GM23338 (cell line): ENCODE data around the gene DMD. TPM values are rescaled to one million over a fixed set of nuclear protein-coding genes. Genes with fewer than 3 reads are reported as not detected.

Experiments used
- ATAC-seq: fragments of 200-7000 bp; cut with Tn5 transposase; 3 replicates; pipeline ENCODE4 v1.9.1; 2020
- DNase-seq: peaks from one replicate; pipeline ENCODE4 v3.0.0-alpha.2; 2015; ENCODE audit warnings: low spot score
- H2AFZ ChIP-seq: fragments of 200-600 bp; sonication (generic); 2 replicates; pipeline ENCODE4 v1.8.0; 2016; ENCODE audit warnings: antibody characterized with exemption, mild to moderate bottlenecking, moderate library complexity
- H3F3A ChIP-seq: fragments of 200-600 bp; sonication (generic); replicated peaks from 2 replicates; pipeline ENCODE4 v1.8.0; 2017; ENCODE audit warnings: antibody characterized with exemption, mixed run types, low read depth
- H3K27ac ChIP-seq: fragments of 200-600 bp; sonication (generic); 2 replicates; pipeline ENCODE4 v1.6.1; 2016; ENCODE audit warnings: low read depth
- H3K27me3 ChIP-seq: fragments of 200-600 bp; sonication (generic); 2 replicates; pipeline ENCODE4 v1.8.0; 2016; ENCODE audit warnings: mild to moderate bottlenecking, mixed run types, moderate library complexity; ENCODE audit not compliant: insufficient read depth
- H3K36me3 ChIP-seq: fragments of 200-600 bp; sonication (generic); 2 replicates; pipeline ENCODE4 v1.8.0; 2016; ENCODE audit warnings: mild to moderate bottlenecking; ENCODE audit not compliant: insufficient read depth
- H3K4me1 ChIP-seq: fragments of 200-600 bp; sonication (generic); 2 replicates; pipeline ENCODE4 v1.8.0; 2016; ENCODE audit warnings: mild to moderate bottlenecking, moderate library complexity; ENCODE audit not compliant: insufficient read depth
- H3K4me2 ChIP-seq: fragments of 200-600 bp; sonication (generic); 2 replicates; pipeline ENCODE4 v1.7.1; 2017; ENCODE audit warnings: mixed run types
- H3K4me3 ChIP-seq: fragments of 200-600 bp; sonication (generic); 2 replicates; pipeline ENCODE4 v1.6.1; 2016; ENCODE audit warnings: mixed run types
- H3K79me2 ChIP-seq: fragments of 200-600 bp; sonication (generic); replicated peaks from 2 replicates; pipeline ENCODE4 v1.8.0; 2017; ENCODE audit warnings: mild to moderate bottlenecking; ENCODE audit not compliant: insufficient read depth
- H3K9me2 ChIP-seq: fragments of 200-600 bp; sonication (generic); 2 replicates; pipeline ENCODE4 v1.8.0; 2017; ENCODE audit not compliant: insufficient read depth
- H4K20me1 ChIP-seq: fragments of 200-600 bp; sonication (generic); replicated peaks from 2 replicates; pipeline ENCODE4 v1.8.0; 2017; ENCODE audit warnings: mild to moderate bottlenecking; ENCODE audit not compliant: insufficient read depth
- H3K27ac Mint-ChIP-seq: 2 replicates; pipeline ENCODE4 v1.8.0; 2020; ENCODE audit warnings: inconsistent platforms, mild to moderate bottlenecking, moderate library complexity, mixed read lengths
- H3K27me3 Mint-ChIP-seq: 3 replicates; pipeline ENCODE4 v1.8.0; 2022; ENCODE audit warnings: low read depth, mild to moderate bottlenecking, moderate library complexity, mixed read lengths, inconsistent platforms; ENCODE audit not compliant: insufficient read depth, poor library complexity
- H3K36me3 Mint-ChIP-seq: 3 replicates; pipeline ENCODE4 v1.8.0; 2021; ENCODE audit warnings: low read depth, mild to moderate bottlenecking, inconsistent platforms, moderate library complexity, mixed read lengths
- H3K4me1 Mint-ChIP-seq: 3 replicates; pipeline ENCODE4 v1.8.0; 2020; ENCODE audit warnings: mild to moderate bottlenecking, inconsistent platforms, mixed read lengths
- H3K4me3 Mint-ChIP-seq: 3 replicates; pipeline ENCODE4 v1.8.0; 2021; ENCODE audit warnings: moderate library complexity, mild to moderate bottlenecking, inconsistent platforms, mixed read lengths
- H3K9me3 Mint-ChIP-seq: 3 replicates; pipeline ENCODE4 v1.8.0; 2020; ENCODE audit warnings: moderate library complexity, mild to moderate bottlenecking, inconsistent platforms, mixed read lengths
- CREB1 ChIP-seq: fragments of 250-450 bp; sonication (Bioruptor Pico); IDR thresholded peaks from 2 replicates; pipeline ENCODE4 v1.5.0; 2020; ENCODE audit warnings: low read depth, mild to moderate bottlenecking, moderate library complexity
- EZH2phosphoT487 ChIP-seq: fragments of 200-600 bp; sonication (generic); IDR thresholded peaks from one replicate; pipeline ENCODE4 v1.8.1; 2018; ENCODE audit warnings: antibody characterized with exemption; ENCODE audit not compliant: unreplicated experiment
- JUNB ChIP-seq: IDR thresholded peaks from one replicate; pipeline ENCODE4 v1.6.1; 2016; ENCODE audit warnings: antibody characterized with exemption; ENCODE audit not compliant: unreplicated experiment
- NANOG ChIP-seq: IDR thresholded peaks from 2 replicates; pipeline ENCODE4 v1.6.1; 2016; ENCODE audit warnings: antibody characterized with exemption, borderline replicate concordance
- ZNF114 ChIP-seq: fragments of 250-450 bp; sonication (Bioruptor Pico); IDR thresholded peaks from 2 replicates; pipeline ENCODE4 v1.5.0; 2020; ENCODE audit warnings: mild to moderate bottlenecking, moderate library complexity
- ZNF331 ChIP-seq: fragments of 250-450 bp; sonication (Bioruptor Pico); IDR thresholded peaks from 2 replicates; pipeline ENCODE4 v1.5.0; 2020; ENCODE audit warnings: low read depth, mild to moderate bottlenecking, moderate library complexity
- polyA plus RNA-seq: library from polyadenylated mRNA; unstranded; fragments of >200 nt; fragmentation: Nextera tagmentation; extraction: Ambion mirVana; gene quantifications from 2 replicates; pipeline ENCODE4 v1.2.1, GENCODE V29; 2016
- total RNA-seq: library from RNA; depleted of rRNA; stranded (reverse); fragments of >200 nt; shearing (Covaris generic); gene quantifications from 2 replicates; pipeline ENCODE4 v1.2.3, GENCODE V29; 2014
- TF ChIP-seq, protein P1 (sequence below), 2 experiments: fragments of 200-600 bp in 1 of 2; sonication (generic) in 1 of 2; conservative IDR thresholded peaks; 2 replicates each; pipeline versions ENCODE4 v1.5.1 to v1.6.1; 2016 to 2017; ENCODE audit warnings: antibody characterized with exemption in 2 of 2, low read depth in 2 of 2, mild to moderate bottlenecking in 2 of 2, moderate library complexity in 1 of 2
- TF ChIP-seq, protein P2 (sequence below): IDR thresholded peaks from one replicate; pipeline ENCODE4 v1.6.1; 2018; ENCODE audit warnings: antibody characterized with exemption; ENCODE audit not compliant: unreplicated experiment
- TF ChIP-seq, protein P3 (sequence below): IDR thresholded peaks from 2 replicates; pipeline ENCODE4 v1.6.1; 2016; ENCODE audit warnings: antibody characterized with exemption

Gene DMD
- total and polyA plus RNA-seq, 2 experiments from 2014 or later, result 4.5 to 7.6 TPM

DNA sequence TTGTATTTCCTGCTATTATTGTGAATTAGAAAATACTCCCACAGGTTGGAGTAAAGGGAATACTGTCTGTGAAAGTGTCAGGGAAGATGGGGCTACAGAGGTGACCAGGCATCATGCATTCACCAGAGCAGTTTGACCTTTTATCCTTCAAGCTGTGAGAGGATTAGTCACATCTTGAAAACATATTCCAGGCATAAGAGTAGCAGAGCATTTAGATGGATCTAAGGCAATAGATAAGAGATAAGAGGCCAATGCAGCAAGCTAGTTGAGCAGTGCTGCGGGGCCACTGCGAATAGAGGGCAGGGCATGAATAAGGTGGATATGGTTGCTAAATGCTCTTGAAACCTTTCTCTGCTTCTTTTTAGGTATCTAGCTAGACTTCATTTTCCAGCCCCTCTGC, 1668.8 kb downstream of the DMD start:
- H3K4me2 ChIP-seq, result no peak overlapping the region
- no peaks in the 10 kb centered on the region for H4K20me1 ChIP-seq
- no peak overlapping the region for H2AFZ ChIP-seq
- Mint-ChIP-seq H3K27ac (no peak overlapping the region), H3K4me3 (no peak overlapping the region), H3K4me1 (peaks cover 18% of the 10 kb centered on the region), H3K9me3 (no peaks in the 10 kb centered on the region; the same call in 2 of the 3 replicates), H3K27me3 (no peaks in the 10 kb centered on the region), H3K36me3 (no peaks in the 10 kb centered on the region)
- no peak for ATAC-seq
- TF ChIP-seq ZNF331 (CRISPR knock-in tag), result no peak
- no peak for TF ChIP-seq JUNB
- TF ChIP-seq, protein P1, sequence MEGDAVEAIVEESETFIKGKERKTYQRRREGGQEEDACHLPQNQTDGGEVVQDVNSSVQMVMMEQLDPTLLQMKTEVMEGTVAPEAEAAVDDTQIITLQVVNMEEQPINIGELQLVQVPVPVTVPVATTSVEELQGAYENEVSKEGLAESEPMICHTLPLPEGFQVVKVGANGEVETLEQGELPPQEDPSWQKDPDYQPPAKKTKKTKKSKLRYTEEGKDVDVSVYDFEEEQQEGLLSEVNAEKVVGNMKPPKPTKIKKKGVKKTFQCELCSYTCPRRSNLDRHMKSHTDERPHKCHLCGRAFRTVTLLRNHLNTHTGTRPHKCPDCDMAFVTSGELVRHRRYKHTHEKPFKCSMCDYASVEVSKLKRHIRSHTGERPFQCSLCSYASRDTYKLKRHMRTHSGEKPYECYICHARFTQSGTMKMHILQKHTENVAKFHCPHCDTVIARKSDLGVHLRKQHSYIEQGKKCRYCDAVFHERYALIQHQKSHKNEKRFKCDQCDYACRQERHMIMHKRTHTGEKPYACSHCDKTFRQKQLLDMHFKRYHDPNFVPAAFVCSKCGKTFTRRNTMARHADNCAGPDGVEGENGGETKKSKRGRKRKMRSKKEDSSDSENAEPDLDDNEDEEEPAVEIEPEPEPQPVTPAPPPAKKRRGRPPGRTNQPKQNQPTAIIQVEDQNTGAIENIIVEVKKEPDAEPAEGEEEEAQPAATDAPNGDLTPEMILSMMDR (conservative IDR thresholded peaks at IDR 0.05; ENCODE audit: low read depth in 2 of 2), result no peak
- TF ChIP-seq, protein P2, sequence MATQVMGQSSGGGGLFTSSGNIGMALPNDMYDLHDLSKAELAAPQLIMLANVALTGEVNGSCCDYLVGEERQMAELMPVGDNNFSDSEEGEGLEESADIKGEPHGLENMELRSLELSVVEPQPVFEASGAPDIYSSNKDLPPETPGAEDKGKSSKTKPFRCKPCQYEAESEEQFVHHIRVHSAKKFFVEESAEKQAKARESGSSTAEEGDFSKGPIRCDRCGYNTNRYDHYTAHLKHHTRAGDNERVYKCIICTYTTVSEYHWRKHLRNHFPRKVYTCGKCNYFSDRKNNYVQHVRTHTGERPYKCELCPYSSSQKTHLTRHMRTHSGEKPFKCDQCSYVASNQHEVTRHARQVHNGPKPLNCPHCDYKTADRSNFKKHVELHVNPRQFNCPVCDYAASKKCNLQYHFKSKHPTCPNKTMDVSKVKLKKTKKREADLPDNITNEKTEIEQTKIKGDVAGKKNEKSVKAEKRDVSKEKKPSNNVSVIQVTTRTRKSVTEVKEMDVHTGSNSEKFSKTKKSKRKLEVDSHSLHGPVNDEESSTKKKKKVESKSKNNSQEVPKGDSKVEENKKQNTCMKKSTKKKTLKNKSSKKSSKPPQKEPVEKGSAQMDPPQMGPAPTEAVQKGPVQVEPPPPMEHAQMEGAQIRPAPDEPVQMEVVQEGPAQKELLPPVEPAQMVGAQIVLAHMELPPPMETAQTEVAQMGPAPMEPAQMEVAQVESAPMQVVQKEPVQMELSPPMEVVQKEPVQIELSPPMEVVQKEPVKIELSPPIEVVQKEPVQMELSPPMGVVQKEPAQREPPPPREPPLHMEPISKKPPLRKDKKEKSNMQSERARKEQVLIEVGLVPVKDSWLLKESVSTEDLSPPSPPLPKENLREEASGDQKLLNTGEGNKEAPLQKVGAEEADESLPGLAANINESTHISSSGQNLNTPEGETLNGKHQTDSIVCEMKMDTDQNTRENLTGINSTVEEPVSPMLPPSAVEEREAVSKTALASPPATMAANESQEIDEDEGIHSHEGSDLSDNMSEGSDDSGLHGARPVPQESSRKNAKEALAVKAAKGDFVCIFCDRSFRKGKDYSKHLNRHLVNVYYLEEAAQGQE, result no peak
- no peak for TF ChIP-seq CREB1 (CRISPR knock-in tag)
- no peak for TF ChIP-seq NANOG
- TF ChIP-seq, protein P3, sequence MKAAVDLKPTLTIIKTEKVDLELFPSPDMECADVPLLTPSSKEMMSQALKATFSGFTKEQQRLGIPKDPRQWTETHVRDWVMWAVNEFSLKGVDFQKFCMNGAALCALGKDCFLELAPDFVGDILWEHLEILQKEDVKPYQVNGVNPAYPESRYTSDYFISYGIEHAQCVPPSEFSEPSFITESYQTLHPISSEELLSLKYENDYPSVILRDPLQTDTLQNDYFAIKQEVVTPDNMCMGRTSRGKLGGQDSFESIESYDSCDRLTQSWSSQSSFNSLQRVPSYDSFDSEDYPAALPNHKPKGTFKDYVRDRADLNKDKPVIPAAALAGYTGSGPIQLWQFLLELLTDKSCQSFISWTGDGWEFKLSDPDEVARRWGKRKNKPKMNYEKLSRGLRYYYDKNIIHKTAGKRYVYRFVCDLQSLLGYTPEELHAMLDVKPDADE, result no peak
- no peak overlapping the region for H3K27ac ChIP-seq
- H3K79me2 ChIP-seq, result no peaks in the 10 kb centered on the region
- H3K4me1 ChIP-seq, result no peaks in the 10 kb centered on the region
- H3F3A ChIP-seq, result no peaks in the 10 kb centered on the region
- H3K27me3 ChIP-seq, result no peaks in the 10 kb centered on the region
- H3K4me3 ChIP-seq, result no peak overlapping the region
- DNase-seq, result no peak
- no peaks in the 10 kb centered on the region for H3K36me3 ChIP-seq
- no peaks in the 10 kb centered on the region for H3K9me2 ChIP-seq

DNA sequence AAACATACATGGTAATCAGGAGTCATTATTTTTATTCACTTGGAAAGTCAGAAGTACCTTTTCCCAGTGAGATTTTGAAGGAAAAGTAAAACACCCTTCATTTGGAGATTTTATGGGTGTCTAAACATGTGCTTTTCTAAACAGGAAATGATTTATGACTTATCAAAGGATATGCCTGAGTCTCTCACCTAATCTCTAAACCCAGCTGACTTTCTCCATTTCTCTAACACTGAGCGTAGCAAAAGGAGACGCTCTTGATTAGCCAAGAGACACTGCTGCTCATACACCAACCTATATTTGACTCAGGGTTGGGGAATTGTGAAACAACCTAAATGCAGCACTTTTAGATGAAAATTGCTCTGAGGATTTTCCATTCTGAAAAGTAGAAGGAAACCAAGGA, 1671.0 kb downstream of the DMD start:
- no peak overlapping the region for H3K27ac Mint-ChIP-seq
- H3K27me3 Mint-ChIP-seq, result no peaks in the 10 kb centered on the region
- Histone ChIP-seq H2AFZ (no peak overlapping the region), H3K4me1 (no peaks in the 10 kb centered on the region), H4K20me1 (no peaks in the 10 kb centered on the region), H3K9me2 (no peaks in the 10 kb centered on the region), H3K36me3 (no peaks in the 10 kb centered on the region), H3K27me3 (no peaks in the 10 kb centered on the region), H3K27ac (no peak overlapping the region), H3K4me3 (no peak overlapping the region), H3K79me2 (no peaks in the 10 kb centered on the region), H3K4me2 (no peak overlapping the region), H3F3A (no peaks in the 10 kb centered on the region)
- no peaks in the 10 kb centered on the region for H3K36me3 Mint-ChIP-seq
- no peak overlapping the region for H3K4me3 Mint-ChIP-seq
- H3K4me1 Mint-ChIP-seq, result no peaks in the 10 kb centered on the region
- no peaks in the 10 kb centered on the region; the same call in 2 of the 3 replicates for H3K9me3 Mint-ChIP-seq
- no peak for DNase-seq
- ATAC-seq, result no peak
- no peak for TF ChIP-seq CREB1 (CRISPR knock-in tag)
- no peak for TF ChIP-seq EZH2phosphoT487
- TF ChIP-seq NANOG, result no peak
- no peak for TF ChIP-seq JUNB
- TF ChIP-seq ZNF114 (CRISPR knock-in tag), result no peak
- TF ChIP-seq, protein P1 (conservative IDR thresholded peaks at IDR 0.05; ENCODE audit: low read depth in 2 of 2), result no peak
